HG03066 (cell line): ENCODE results near the gene DOCK6.

Experiments
- ATAC-seq: cut with Tn5 transposase; IDR thresholded peaks from one replicate; pipeline ENCODE4 v1.9.1; 2021; ENCODE audit warnings: low read depth; ENCODE audit not compliant: unreplicated experiment

The DOCK6 gene

GRCh38 chr19:11274533-11275086 lies 12.3 kb upstream of the DOCK6 start:
- ATAC-seq: no peak

- no peak for ATAC-seq
These were observed 11.7 kb upstream of the DOCK6 start for GRCh38 chr19:11273989-11274388.

DNA sequence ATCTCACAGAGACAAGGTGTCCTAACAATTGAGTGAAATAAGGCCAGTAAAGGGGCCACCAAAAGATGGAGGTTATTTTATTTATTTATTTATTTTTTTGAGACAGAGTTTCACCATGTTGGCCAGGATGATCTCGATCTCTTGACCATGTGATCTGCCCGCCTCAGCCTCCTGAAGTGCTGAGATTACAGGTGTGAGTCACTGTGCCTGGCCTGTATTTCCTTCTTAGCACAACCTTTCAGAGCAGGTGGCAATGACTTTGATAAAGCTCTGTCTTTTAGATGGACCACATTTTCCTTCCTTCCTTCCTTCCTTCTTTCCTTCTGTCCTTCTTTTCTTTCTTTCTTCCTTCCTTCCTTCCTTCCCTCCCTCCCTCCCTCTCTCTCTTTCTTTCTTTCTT lies 11.0 kb upstream of the DOCK6 start:
- ATAC-seq: no peak

GRCh38 chr19:11269408-11269807 lies 7.1 kb upstream of the DOCK6 start:
- ATAC-seq: no peak

DNA sequence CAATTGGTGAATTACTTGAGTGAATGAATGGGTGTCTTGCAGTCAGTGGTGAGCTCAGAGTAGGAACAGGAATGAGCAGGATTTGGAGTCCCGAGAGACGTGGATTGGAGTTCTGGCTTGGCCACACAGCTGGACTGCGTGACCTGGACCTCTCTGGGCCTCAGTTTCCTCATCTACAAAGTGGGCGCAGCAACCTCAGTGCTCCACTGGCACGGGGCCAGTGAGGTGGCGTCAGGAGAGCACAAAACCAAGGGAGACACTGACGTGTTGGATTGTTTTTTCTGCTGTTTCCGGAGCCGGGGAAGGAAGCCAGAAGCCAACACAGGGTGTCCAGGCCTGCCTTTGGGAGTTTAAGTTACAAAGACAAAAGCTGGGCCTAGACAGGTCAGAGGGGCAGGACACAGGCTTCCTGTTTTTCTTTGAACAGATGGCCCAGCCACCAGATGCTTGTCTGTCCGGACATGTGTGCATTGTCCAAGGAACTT lies 6.5 kb upstream of the DOCK6 start:
- no peak for ATAC-seq

DNA sequence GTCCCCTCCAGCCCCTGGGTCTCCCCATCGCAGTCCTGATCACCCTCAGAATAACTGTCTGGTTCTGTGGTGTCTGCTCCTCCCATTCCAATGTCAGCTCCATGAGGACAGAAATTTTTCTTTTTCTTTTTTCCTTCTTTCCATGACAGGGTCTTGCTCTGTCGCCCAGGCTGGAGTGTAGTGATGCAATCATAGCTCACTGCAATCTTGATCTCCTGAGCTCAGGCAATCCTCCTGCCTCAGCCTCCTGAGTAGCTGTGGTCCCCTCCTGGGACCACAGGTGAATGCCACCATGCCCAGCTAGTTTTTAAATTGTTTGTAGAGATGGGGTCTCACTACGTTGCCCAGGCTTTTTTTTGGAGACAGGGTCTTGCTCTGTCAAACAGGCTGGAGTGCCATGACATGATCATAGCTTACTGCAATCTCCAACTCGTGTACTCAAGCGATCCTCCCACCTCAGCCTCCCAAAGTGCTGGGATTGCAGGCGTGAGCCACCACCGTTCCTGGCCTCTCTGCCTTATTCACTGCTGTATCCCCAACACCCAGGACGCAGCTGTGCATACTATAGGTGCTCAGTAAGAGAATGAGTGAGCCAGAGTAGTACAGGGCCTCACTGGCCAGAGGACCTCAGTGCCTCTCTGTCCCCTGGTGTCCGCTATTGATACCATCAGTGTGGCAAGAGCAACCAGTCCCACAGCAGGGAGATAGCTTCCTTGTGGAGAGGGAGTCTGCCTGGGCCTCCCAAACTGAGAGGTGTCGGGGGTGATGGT lies 5.2 kb upstream of the DOCK6 start:
- no peak for ATAC-seq

DNA sequence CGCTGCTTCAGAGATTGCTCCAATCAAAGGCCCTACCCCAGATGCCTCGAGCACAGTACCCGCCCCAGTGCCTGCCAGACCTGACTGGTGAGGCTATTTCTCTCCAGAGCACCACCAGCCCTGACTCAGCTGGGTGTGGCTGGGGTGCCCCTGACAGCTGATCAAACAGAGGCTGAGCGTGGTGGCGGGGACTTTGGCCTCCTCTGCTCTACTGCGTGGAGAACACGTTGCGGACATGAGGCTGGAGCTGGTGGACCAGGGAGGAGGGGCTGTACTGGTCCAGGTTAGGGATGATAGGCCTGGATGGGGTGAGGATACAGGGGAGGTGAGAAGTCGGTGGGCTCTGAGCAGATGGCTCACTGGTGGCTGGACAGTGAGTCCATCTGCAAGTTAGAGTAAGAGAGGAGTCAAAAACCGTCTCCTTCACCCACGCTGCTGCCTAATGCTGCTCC lies 3.5 kb upstream of the DOCK6 start:
- ATAC-seq: no peak

GRCh38 chr19:11265177-11265784 lies 3.0 kb upstream of the DOCK6 start:
- no peak for ATAC-seq

DNA sequence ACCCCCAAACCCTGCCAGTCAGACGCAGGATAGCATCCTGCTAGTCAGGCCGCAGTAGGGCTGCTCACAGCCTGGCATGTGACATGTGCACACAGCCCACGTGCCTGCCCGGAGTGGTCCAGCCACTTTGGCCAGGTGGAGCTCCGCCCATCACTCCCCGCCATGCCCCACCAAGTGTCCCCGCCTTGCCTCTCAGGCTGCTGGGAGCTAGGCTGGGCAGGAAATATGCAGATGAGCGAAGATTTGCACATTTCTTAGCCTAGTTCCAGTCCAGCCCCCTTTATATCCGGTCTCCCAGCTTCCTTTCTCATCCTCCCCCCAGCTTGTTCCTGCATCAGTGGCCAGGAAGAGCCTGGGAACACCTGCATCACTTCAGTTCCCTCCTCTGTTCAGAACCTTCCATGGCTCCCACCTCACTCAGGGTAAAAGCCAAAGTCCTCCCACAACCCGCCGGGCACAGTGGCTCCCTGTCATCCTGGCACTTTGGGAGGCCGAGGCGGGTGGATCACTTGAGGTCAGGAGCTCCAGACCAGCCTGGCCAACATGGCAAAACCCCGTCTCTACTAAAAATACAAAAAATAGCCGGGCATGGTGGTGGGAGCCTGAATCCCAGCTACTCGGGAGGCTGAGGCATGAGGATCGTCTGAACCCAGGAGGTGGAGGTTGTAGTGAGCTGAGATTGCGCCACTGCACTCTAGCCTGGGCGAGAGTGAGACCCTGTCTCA lies 2.3 kb upstream of the DOCK6 start:
- ATAC-seq: no peak

DNA sequence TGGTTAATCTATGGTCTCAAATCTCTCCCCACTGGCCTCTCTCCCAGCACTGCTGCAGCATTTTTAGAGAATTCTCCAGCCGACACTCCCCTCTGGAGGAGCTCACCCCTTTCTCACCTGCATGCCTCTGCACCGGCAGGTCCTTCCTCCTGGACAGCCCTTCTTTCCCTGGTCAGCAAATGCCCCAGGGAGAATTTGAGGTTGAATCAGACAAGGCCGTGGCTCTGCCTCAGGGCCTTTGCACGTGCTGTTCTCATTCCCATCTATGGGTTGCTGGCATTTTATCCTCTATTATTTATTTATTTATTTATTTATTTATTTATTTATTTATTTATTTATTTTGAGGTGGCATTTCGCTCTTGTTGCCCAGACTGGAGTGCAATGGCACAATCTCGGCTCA lies 1.4 kb upstream of the DOCK6 start:
- no peak for ATAC-seq

DNA sequence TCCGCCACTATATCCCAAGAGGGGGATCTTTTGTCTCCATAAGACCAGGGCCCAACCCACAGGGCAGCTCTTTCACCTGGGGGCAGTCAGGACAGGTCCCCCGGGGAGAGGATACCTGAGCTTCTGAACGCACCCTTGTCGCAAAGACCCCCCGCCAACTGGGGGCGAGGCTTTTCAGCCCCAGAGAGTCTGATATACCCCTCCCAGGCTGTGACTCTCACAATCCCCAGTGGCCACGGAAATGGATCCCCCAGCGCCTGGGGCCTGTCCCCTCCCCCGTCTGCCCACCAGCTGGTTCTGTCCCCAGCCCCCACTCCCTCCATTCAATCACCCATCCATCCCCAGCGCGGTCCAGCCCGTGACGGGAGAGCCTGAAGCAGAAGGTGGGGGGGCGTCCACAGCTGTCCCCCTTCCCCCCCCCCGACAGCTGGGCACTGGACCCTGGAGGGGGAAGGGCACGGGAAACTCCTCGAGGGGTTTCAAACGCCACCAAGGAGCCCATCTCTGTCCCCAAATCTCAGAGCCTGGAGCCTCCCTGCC lies 823 bp downstream of the DOCK6 start:
- no peak for ATAC-seq

DNA sequence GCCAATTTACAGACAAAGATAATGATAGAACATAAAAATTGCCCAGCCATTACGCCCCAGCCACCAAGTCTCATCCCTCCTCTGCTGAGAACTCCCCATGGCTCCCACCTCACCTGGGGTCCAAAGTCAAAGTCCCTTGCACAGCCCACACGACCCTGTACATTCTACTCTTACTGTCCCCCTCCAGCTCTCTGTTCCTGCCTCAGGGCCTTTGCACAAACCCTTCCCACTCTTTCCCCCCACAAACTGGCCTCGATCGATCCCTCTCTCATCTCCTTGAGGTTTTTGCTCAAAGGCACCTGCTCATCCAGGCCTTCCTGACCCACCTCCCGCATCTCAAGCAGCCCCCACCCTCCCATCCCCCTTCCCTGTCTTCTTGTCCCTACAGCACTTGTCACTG lies 1.3 kb downstream of the DOCK6 start:
- no peak for ATAC-seq

DNA sequence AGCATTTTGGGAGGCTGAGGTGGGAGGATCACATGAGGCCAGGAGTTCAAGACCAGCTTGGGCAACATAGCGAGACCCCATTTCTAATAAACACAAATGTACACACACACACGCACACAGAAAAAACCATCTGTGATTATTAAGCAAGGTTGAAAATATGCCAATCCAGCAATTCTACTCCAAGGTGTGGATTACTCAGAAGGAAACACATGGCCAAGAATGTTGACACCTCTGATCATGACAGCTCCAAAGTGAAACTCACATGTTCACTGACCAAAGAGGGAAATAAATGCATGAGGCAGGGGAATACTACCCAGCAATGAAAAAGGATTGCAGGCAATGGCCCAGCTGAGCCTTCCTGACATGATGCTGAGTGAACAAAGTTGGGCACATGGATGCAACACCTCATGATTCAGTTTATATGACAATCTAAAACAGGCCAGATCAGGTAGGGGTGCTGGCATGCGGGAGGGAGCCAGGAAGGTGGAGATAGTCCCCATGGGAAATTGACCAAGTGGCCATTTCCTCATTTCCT lies 4.4 kb downstream of the DOCK6 start:
- no peak for ATAC-seq

DNA sequence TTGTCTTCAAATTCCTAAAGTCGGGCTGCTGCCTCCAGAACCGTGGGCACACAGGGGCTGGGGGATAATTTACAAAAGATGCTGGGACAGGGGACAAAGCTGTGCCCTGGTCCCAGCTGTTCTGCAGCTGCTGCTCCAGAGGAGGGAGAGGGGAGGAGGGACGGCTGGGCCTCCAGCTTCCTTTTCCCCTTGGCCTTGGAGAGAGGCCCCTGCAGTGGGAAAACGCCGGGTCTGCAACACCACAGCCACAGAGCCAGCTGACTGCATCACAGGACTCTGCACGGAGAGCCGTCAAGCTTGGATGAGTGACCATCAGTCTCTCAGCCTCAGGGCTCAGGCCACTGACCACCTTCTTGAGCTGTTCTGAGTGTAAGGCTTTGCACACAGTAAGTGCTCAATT lies 6.1 kb downstream of the DOCK6 start:
- ATAC-seq: no peak

- ATAC-seq: no peak
These were observed 7.7 kb downstream of the DOCK6 start for GRCh38 chr19:11254666-11255065.

- no peak for ATAC-seq
These were observed 9.5 kb downstream of the DOCK6 start for GRCh38 chr19:11252665-11253355.

GRCh38 chr19:11251650-11252314 lies 10.5 kb downstream of the DOCK6 start:
- no peak for ATAC-seq

DNA sequence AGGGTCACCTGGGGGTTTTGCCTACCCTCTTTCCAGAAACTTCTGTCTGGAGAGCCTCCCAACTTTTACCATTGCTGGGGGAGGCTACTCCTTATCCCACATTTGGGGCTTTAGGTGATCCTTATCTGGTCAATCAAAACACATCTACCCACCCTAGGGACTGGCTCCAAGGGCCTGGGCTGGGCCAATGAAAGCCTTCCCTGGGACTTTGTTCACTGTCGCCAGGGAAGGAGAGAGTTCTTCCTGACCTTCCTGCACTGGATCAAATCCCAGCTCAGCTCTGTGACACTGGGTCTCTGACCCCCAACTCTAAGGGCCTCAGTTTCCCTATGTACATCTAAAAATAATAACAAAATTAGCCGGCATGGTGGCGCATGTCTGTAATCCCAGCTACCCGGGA lies 11.1 kb downstream of the DOCK6 start:
- no peak for ATAC-seq

DNA sequence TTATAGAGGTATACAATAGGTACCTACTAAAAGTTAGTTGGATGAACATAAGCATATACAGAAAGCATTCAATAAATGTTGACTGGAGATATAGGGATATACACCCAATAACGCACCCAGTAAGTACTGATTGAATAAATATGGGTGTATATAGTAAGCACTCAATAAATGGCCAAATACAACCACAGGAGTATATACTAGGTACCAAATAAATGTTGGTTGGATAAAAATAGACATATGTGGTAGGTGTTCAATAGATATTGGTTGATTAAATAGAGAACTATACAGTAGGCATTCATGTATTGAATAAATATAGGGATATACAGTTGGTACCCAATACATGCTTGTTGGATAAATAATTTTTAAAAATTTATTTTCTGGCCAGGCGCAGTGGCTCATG lies 13.5 kb downstream of the DOCK6 start:
- no peak for ATAC-seq

DNA sequence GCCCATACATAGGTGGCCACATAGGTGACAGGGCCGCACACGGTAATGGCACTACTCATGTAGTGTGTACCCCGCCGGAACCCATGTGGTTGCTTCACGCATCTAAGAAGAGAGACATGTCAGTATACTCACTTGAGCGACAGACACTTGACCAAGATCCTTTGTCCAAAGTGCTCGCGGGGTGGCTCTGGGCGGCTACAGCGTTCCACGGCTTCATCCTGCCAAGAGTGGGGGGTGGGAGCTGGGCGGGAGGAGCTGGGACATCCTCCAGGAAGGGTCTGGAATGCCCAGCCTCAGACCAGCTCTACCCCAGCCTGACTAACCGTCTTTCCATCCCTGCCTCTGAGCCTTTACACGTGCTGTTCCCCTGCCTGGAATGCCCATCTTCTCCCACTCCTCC lies 14.4 kb downstream of the DOCK6 start:
- ATAC-seq: no peak
